ENCODE data around the gene SMARCAD1.
"Not testable (repeated sequence)": the region's sequence is repeated elsewhere in the genome, so short reads cannot be mapped to it uniquely, and the experiment has no call there.

GRCh38 chr4:94295473-94295872 lies 87.8 kb downstream of the SMARCAD1 start:
- not testable (repeated sequence) for TF ChIP-seq CTCF, POLR2A, EP300 (IDR thresholded peaks at IDR 0.05)

Measured in ovary (tissue), 3 donors.